ENCODE data around the gene SLC35D3. TPM values are rescaled to one million over a fixed set of nuclear protein-coding genes. Genes with fewer than 3 reads are reported as not detected.

SLC35D3 gene
- total RNA-seq, 1 experiment from 2014 or later, result 0.39 TPM

DNA sequence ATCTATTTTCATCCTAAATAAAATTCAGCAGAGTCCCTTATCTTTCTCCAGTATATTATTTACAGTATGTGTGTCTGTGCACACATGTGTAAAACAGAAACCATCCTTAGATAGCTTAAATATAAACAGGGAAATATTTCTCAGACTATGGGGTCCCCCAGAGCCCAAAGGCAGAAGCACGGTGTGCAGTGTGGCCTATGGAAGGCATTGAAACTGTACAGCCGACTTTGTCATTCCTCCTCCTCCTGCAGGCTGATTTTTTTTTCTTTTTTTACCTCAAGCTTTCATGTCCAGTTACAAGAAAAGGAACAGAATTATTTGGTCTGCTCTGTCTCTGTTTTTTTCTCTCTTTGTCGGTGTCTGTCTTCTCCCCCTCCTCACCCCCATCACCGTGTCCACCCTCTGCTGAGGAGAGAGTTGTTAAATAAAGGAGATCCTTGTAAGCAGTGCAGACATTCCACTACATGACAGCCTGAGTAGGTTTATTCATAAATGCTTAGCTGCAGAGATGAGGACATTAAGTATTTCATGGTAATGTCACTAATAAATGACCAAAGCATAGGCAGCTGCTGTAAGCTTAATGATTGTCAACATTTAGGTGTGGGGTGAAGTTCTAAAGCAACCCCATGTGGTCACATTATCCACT lies 31.8 kb upstream of the SLC35D3 start:
- H3K27ac Mint-ChIP-seq, result no peak overlapping the region
- TF ChIP-seq GTF2I (CRISPR knock-in tag; conservative IDR thresholded peaks at IDR 0.05) (no peak), TEAD1 (CRISPR knock-in tag; IDR thresholded peaks at IDR 0.05) (no peak), NR1H2 (CRISPR knock-in tag; IDR thresholded peaks at IDR 0.05) (no peak), ZNF396 (CRISPR knock-in tag; IDR thresholded peaks at IDR 0.05; ENCODE audit: borderline replicate concordance) (no peak), RORB (CRISPR knock-in tag; IDR thresholded peaks at IDR 0.05) (no peak)
- TF ChIP-seq, protein P1, sequence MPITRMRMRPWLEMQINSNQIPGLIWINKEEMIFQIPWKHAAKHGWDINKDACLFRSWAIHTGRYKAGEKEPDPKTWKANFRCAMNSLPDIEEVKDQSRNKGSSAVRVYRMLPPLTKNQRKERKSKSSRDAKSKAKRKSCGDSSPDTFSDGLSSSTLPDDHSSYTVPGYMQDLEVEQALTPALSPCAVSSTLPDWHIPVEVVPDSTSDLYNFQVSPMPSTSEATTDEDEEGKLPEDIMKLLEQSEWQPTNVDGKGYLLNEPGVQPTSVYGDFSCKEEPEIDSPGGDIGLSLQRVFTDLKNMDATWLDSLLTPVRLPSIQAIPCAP (CRISPR knock-in tag; IDR thresholded peaks at IDR 0.05), result no peak
- TF ChIP-seq, protein P2, sequence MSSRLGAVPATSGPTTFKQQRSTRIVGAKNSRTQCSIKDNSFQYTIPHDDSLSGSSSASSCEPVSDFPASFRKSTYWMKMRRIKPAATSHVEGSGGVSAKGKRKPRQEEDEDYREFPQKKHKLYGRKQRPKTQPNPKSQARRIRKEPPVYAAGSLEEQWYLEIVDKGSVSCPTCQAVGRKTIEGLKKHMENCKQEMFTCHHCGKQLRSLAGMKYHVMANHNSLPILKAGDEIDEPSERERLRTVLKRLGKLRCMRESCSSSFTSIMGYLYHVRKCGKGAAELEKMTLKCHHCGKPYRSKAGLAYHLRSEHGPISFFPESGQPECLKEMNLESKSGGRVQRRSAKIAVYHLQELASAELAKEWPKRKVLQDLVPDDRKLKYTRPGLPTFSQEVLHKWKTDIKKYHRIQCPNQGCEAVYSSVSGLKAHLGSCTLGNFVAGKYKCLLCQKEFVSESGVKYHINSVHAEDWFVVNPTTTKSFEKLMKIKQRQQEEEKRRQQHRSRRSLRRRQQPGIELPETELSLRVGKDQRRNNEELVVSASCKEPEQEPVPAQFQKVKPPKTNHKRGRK (CRISPR knock-in tag; IDR thresholded peaks at IDR 0.05; ENCODE audit: borderline replicate concordance), result no peak
- POLR2A ChIA-PET, result no interaction called here
- H3K4me3 Mint-ChIP-seq, result no peak overlapping the region
- CTCF ChIA-PET, result no interaction called here
- H3K4me1 Mint-ChIP-seq, result no peaks in the 10 kb centered on the region
- H3K9me3 Mint-ChIP-seq, result no peaks in the 10 kb centered on the region
- DNase-seq (ENCODE audit: low spot score) (no peak), ATAC-seq (no peak)
- H3K27me3 Mint-ChIP-seq (ENCODE audit: low read depth), result no peaks in the 10 kb centered on the region
- H3K36me3 Mint-ChIP-seq, result no peaks in the 10 kb centered on the region

DNA sequence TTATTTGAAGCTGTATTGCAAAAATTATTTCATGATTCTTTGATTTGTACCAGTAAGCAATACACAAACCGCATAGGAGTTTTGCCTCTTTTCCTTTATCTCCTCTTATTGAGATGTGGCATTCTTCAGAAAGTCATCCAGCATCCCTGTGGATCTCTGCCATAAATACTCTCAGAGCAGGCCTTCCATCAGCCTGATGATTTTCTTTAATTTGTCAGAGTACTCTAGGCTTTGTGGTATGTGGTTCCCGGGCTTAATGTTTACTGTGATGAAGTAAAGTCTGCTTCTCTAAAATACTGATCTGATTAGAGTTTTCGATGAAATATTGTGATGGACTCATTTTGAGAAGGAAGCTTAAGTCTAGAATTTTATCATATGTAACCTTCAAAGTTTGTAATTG lies 31.1 kb upstream of the SLC35D3 start:
- Mint-ChIP-seq H3K36me3 (no peaks in the 10 kb centered on the region), H3K4me3 (no peak overlapping the region), H3K27me3 (ENCODE audit: low read depth) (no peaks in the 10 kb centered on the region), H3K27ac (no peak overlapping the region), H3K4me1 (no peaks in the 10 kb centered on the region), H3K9me3 (no peaks in the 10 kb centered on the region)
- DNase-seq (ENCODE audit: low spot score), result no peak
- TF ChIP-seq ESRRA (CRISPR knock-in tag; IDR thresholded peaks at IDR 0.05; ENCODE audit: borderline replicate concordance), result no peak
- TF ChIP-seq FOXJ3 (CRISPR knock-in tag; IDR thresholded peaks at IDR 0.05; ENCODE audit: borderline replicate concordance), result no peak
- TF ChIP-seq, protein P3, sequence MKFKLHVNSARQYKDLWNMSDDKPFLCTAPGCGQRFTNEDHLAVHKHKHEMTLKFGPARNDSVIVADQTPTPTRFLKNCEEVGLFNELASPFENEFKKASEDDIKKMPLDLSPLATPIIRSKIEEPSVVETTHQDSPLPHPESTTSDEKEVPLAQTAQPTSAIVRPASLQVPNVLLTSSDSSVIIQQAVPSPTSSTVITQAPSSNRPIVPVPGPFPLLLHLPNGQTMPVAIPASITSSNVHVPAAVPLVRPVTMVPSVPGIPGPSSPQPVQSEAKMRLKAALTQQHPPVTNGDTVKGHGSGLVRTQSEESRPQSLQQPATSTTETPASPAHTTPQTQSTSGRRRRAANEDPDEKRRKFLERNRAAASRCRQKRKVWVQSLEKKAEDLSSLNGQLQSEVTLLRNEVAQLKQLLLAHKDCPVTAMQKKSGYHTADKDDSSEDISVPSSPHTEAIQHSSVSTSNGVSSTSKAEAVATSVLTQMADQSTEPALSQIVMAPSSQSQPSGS (CRISPR knock-in tag; IDR thresholded peaks at IDR 0.05; ENCODE audit: borderline replicate concordance, low read depth), result no peak
- TF ChIP-seq ZNF396 (CRISPR knock-in tag; IDR thresholded peaks at IDR 0.05; ENCODE audit: borderline replicate concordance), result no peak
- TF ChIP-seq, protein P4, sequence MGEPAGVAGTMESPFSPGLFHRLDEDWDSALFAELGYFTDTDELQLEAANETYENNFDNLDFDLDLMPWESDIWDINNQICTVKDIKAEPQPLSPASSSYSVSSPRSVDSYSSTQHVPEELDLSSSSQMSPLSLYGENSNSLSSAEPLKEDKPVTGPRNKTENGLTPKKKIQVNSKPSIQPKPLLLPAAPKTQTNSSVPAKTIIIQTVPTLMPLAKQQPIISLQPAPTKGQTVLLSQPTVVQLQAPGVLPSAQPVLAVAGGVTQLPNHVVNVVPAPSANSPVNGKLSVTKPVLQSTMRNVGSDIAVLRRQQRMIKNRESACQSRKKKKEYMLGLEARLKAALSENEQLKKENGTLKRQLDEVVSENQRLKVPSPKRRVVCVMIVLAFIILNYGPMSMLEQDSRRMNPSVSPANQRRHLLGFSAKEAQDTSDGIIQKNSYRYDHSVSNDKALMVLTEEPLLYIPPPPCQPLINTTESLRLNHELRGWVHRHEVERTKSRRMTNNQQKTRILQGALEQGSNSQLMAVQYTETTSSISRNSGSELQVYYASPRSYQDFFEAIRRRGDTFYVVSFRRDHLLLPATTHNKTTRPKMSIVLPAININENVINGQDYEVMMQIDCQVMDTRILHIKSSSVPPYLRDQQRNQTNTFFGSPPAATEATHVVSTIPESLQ (CRISPR knock-in tag; IDR thresholded peaks at IDR 0.05), result no peak
- TF ChIP-seq GTF2I (CRISPR knock-in tag; conservative IDR thresholded peaks at IDR 0.05), result no peak
- TF ChIP-seq, protein P5, sequence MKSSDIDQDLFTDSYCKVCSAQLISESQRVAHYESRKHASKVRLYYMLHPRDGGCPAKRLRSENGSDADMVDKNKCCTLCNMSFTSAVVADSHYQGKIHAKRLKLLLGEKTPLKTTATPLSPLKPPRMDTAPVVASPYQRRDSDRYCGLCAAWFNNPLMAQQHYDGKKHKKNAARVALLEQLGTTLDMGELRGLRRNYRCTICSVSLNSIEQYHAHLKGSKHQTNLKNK (CRISPR knock-in tag; IDR thresholded peaks at IDR 0.05), result no peak
- no peak for TF ChIP-seq NFYB (CRISPR knock-in tag; conservative IDR thresholded peaks at IDR 0.05; ENCODE audit: low read depth)
- ATAC-seq, result no peak
- ChIA-PET CTCF (no interaction called here), POLR2A (no interaction called here)

DNA sequence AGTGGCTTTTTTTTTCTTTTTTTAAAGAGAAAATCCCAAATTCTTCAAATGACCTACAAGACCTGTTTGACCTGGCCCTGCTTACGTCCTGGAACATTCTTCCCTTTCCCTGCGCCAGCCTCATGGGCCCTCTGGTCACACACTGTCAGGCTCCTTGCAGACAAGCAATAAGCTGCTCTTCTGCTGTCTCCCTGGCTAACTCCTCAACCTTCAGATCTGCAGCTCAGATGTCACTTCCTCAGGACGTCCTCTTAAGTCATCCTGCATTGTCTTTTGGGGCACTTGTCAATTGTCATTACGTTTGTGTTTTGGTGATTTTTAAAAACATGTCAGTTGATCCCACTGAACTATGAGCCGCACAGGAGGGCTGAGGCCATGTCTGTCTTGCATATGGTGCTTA lies 28.9 kb upstream of the SLC35D3 start:
- no peaks in the 10 kb centered on the region for H3K36me3 Mint-ChIP-seq
- ATAC-seq (no peak), DNase-seq (ENCODE audit: low spot score) (no peak)
- no peaks in the 10 kb centered on the region for H3K27me3 Mint-ChIP-seq (ENCODE audit: low read depth)
- H3K4me3 Mint-ChIP-seq, result no peak overlapping the region
- ChIA-PET POLR2A (no interaction called here), CTCF (interaction anchor here (1.2 kb wide), 1 partner anchor 71 kb away, joined by 3 read pairs; the partner anchor contains the start of gene PEX7)
- peak overlapping the region; percentile 28 for H3K27ac Mint-ChIP-seq
- H3K4me1 Mint-ChIP-seq, result no peaks in the 10 kb centered on the region
- no peaks in the 10 kb centered on the region for H3K9me3 Mint-ChIP-seq
- TF ChIP-seq, protein P6, sequence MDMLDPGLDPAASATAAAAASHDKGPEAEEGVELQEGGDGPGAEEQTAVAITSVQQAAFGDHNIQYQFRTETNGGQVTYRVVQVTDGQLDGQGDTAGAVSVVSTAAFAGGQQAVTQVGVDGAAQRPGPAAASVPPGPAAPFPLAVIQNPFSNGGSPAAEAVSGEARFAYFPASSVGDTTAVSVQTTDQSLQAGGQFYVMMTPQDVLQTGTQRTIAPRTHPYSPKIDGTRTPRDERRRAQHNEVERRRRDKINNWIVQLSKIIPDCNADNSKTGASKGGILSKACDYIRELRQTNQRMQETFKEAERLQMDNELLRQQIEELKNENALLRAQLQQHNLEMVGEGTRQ (CRISPR knock-in tag; IDR thresholded peaks at IDR 0.05), result no peak
- TF ChIP-seq GRHL2 (CRISPR knock-in tag; IDR thresholded peaks at IDR 0.05; ENCODE audit: insufficient replicate concordance, severe bottlenecking) (no peak), MYBL2 (CRISPR knock-in tag; IDR thresholded peaks at IDR 0.05) (no peak), NR2C2 (CRISPR knock-in tag; IDR thresholded peaks at IDR 0.05) (no peak), NR1H2 (CRISPR knock-in tag; IDR thresholded peaks at IDR 0.05) (no peak)
- TF ChIP-seq, protein P3 (CRISPR knock-in tag; IDR thresholded peaks at IDR 0.05; ENCODE audit: borderline replicate concordance, low read depth), result no peak
